Erythroblast (primary cell): Measurements from ENCODE around the gene NEMP1.

Source experiments
- DNase-seq, 2 experiments: peaks; one replicate each; lab custom pipeline; 2025; lab: John Stamatoyannopoulos, UW
- GATA1 ChIP-seq: IDR thresholded peaks from 2 replicates; pipeline ENCODE4 v1.6.1; 2011; ENCODE audit warnings: low read depth, mild to moderate bottlenecking, control low read depth, low read length, moderate library complexity
- POLR2A ChIP-seq: IDR thresholded peaks from 2 replicates; pipeline ENCODE4 v1.6.1; 2011; ENCODE audit warnings: mild to moderate bottlenecking, low read length

NEMP1 gene

GRCh38 chr12:57101892-57102695, 23.5 kb upstream of the NEMP1 start:
- DNase-seq: peak; percentile 69 to 85
- TF ChIP-seq GATA1 (no peak), POLR2A (no peak)

- no peak for TF ChIP-seq GATA1
- TF ChIP-seq POLR2A: no peak
- no peak for DNase-seq
Measured at GRCh38 chr12:57099766-57100165, 21.2 kb upstream of the NEMP1 start.

- no peak for DNase-seq
- no peak for TF ChIP-seq POLR2A
- no peak for TF ChIP-seq GATA1
Measured at GRCh38 chr12:57099047-57099714, 20.6 kb upstream of the NEMP1 start.

DNA sequence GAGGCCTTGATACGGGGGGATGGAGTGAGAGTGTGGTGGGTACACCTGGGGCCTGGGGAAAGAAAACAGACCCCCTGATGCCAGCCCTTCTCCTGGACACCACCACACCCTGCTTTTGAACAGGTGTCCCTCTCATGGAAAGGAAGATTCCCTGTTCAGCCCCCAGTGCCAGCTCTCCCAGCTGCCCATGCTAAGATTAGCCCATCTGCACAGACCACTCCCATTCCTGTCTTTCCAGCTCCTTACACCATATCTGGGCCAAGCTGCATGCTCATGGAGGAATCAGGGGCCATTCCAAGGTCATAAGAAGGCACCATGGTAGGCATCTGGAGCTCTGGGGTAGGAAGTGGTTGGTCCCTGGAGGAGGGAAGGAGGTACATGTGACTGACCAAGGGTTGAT, 20.0 kb upstream of the NEMP1 start:
- no peak for TF ChIP-seq POLR2A
- no peak for TF ChIP-seq GATA1

DNA sequence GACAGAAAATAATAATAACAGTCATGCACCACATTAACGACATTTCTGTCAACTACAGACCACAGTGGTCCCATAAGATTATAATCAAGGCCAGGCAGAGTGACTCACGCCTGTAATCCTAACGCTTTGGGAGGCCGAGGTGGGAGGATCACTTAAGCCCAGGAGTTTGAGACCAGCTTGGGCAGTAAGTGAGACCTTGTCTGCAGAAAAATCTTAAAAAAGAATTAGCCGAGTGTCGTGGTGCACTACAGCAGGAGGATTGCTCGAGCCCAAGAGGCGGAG, 18.9 kb upstream of the NEMP1 start:
- peak; percentile 36 to 37 for DNase-seq
- no peak for TF ChIP-seq POLR2A
- no peak for TF ChIP-seq GATA1

More for the DNA sequence above, 20.0 kb upstream of the NEMP1 start:
- no peak for DNase-seq

DNA sequence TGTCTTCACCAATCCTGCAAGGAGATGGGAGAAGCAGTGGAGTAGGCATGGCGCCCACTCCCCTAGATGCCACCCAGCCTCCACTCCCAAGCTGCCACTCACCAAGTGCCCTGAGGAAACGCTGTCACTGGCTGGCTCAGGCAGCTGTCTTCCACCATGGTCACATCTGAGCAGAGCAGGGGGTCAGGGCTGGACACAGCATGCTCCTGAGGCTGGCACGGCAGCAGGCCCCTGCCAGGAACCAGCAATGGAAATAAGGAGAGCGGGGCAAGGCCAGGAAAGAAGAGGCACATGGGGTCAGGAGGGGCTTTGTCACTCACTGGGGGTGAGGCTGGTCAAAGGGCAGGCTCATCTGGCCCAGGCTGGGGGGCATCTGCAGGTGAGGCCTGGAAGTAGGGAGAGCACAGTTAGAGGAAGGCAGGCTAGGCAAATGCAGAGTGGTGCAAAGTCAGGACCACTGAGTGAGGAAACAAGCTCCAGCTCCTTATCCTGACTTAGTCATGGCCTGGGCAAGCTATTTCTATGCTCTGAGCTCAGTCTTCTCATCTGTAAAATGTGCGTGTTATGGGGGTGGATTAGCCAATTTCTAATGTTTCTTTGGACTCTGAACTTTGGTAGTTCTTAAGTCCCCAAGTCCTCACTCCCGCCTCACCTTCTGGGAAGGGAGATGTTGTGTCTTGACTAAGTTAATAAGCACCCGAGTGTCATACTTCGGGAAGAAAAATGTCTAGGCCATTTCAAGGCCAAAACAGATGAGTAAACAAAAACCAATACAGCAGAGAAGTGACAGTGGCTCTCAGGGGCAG, 18.4 kb upstream of the NEMP1 start:
- TF ChIP-seq POLR2A: no peak
- no peak for TF ChIP-seq GATA1

GRCh38 chr12:57096099-57096572, 17.5 kb upstream of the NEMP1 start:
- no peak for DNase-seq
- TF ChIP-seq POLR2A: no peak
- TF ChIP-seq GATA1: no peak

More for the DNA sequence above, 18.4 kb upstream of the NEMP1 start:
- no peak for DNase-seq

GRCh38 chr12:57095440-57095839, 16.8 kb upstream of the NEMP1 start:
- no peak for DNase-seq
- TF ChIP-seq GATA1 (no peak), POLR2A (no peak)

GRCh38 chr12:57094208-57095160, 15.9 kb upstream of the NEMP1 start:
- no peak for DNase-seq
- TF ChIP-seq POLR2A (no peak), GATA1 (no peak)

DNA sequence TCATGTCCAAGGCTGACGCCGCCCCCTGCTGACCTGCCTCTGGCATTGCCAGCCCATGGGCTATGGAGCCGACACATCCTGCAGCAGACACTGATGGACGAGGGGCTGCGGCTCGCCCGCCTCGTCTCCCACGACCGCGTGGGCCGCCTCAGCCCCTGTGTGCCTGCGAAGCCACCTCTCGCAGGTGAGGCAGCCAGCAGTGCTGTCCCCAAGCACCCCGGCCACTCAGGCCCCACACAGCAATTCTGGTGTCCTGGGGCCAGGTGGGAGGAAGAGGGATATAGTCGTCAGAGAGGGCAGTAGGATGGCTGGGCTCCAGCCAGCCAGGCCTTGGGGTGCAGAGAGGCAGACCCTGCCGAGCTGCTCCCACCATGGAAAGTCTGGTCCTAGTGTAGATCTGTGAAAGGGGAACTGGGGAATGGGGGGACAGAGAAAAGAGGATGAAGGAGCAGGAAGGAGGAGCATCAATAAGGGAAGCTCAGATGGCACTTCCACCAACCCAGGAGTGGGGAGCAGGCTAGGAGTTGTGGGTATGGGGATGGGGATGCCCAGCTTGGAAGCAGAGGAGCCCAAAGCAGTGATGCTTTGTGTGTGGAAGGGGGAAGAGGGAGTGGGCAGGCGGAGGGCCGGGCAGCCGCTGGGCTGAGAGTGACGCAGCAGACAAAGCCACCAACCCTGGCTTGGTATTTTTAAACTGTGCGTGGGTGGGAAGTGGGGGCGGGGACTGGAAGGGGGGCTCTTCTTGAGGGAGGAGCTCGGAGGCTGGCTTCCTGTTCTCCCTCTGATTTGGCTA, 15.0 kb upstream of the NEMP1 start:
- DNase-seq: peak; percentile 60 to 72
- TF ChIP-seq POLR2A (no peak), GATA1 (no peak)

- DNase-seq: no peak
- TF ChIP-seq GATA1: no peak
- TF ChIP-seq POLR2A: no peak
Measured at GRCh38 chr12:57092876-57093414, 14.4 kb upstream of the NEMP1 start.

- TF ChIP-seq GATA1 (no peak), POLR2A (no peak)
- DNase-seq: no peak
Measured at GRCh38 chr12:57092529-57092862, 13.9 kb upstream of the NEMP1 start.
